AG10803 (cell line): ENCODE measurements around the gene RAP1GAP.
"Not testable (repeated sequence)": the region's sequence is repeated elsewhere in the genome, so short reads cannot be mapped to it uniquely, and the experiment has no call there.

Experiments used
- DNase-seq: peaks from one replicate; pipeline ENCODE4 v3.0.0; 2010; ENCODE audit warnings: low read depth
- H3K4me3 ChIP-seq: 2 replicates; pipeline ENCODE4 v1.5.1; 2011; ENCODE audit warnings: mild to moderate bottlenecking, low read length, control low read depth
- CTCF ChIP-seq: conservative IDR thresholded peaks from 2 replicates; pipeline ENCODE4 v1.5.1; 2011; ENCODE audit warnings: mild to moderate bottlenecking, low read length, control low read depth, inconsistent platforms

RAP1GAP gene

GRCh38 chr1:21637514-21637913 is 31.6 kb downstream of the RAP1GAP start:
- DNase-seq = no peak
- no peak for TF ChIP-seq CTCF
- H3K4me3 ChIP-seq = no peak overlapping the region

- TF ChIP-seq CTCF = no peak
- H3K4me3 ChIP-seq = no peak overlapping the region
- DNase-seq = no peak
These were observed 33.1 kb downstream of the RAP1GAP start for GRCh38 chr1:21636029-21636428.

- H3K4me3 ChIP-seq = no peak overlapping the region
- DNase-seq = no peak
- no peak for TF ChIP-seq CTCF
These were observed 34.2 kb downstream of the RAP1GAP start for GRCh38 chr1:21634806-21635535.

GRCh38 chr1:21633992-21634805 is 35.0 kb downstream of the RAP1GAP start:
- H3K4me3 ChIP-seq = no peak overlapping the region
- DNase-seq = no peak
- no peak for TF ChIP-seq CTCF

GRCh38 chr1:21633141-21633755 is 35.9 kb downstream of the RAP1GAP start:
- DNase-seq = no peak
- H3K4me3 ChIP-seq = no peak overlapping the region
- TF ChIP-seq CTCF = no peak

- no peak for TF ChIP-seq CTCF
- no peak for DNase-seq
- H3K4me3 ChIP-seq = no peak overlapping the region
These were observed 36.9 kb downstream of the RAP1GAP start for GRCh38 chr1:21631944-21632887.

- DNase-seq, H3K4me3 ChIP-seq: not testable (repeated sequence)
These were observed 37.6 kb downstream of the RAP1GAP start for GRCh38 chr1:21631590-21631943.
